BE2C (cell line): Measurements from ENCODE around the gene NRXN3.

Experiments used
- DNase-seq: peaks from one replicate; pipeline ENCODE4 v3.0.0-alpha.2; 2020
- H3K27me3 ChIP-seq: fragments of 250-450 bp; sonication (Bioruptor Pico); 2 replicates; pipeline ENCODE4 v1.5.1; 2020; ENCODE audit warnings: mild to moderate bottlenecking
- H3K36me3 ChIP-seq: fragments of 250-450 bp; sonication (Bioruptor Pico); 2 replicates; pipeline ENCODE4 v1.5.1; 2020; ENCODE audit warnings: mild to moderate bottlenecking
- H3K4me1 ChIP-seq: fragments of 250-450 bp; sonication (Bioruptor Pico); 2 replicates; pipeline ENCODE4 v1.5.1; 2020
- H3K4me3 ChIP-seq: 2 replicates; pipeline ENCODE4 v1.5.1; 2011; ENCODE audit warnings: low read depth, low read length
- H3K9me3 ChIP-seq: fragments of 250-450 bp; sonication (Bioruptor Pico); 2 replicates; pipeline ENCODE4 v1.5.1; 2020
- CTCF ChIP-seq: IDR thresholded peaks from 2 replicates; pipeline ENCODE4 v1.5.1; 2012; ENCODE audit warnings: mild to moderate bottlenecking, low read depth, low read length

The NRXN3 gene

GRCh38 chr14:78307671-78308070 lies 137.5 kb downstream of the NRXN3 start:
- no peak for TF ChIP-seq CTCF
- Histone ChIP-seq H3K36me3 (no peaks in the 10 kb centered on the region), H3K4me3 (no peak overlapping the region), H3K27me3 (no peaks in the 10 kb centered on the region), H3K4me1 (no peaks in the 10 kb centered on the region), H3K9me3 (no peaks in the 10 kb centered on the region)
- DNase-seq, result no peak

- H3K4me3 ChIP-seq, result no peak overlapping the region
- no peak for TF ChIP-seq CTCF
- no peaks in the 10 kb centered on the region for H3K9me3 ChIP-seq
- H3K27me3 ChIP-seq, result no peaks in the 10 kb centered on the region
- DNase-seq, result no peak
- H3K36me3 ChIP-seq, result no peaks in the 10 kb centered on the region
- H3K4me1 ChIP-seq, result no peaks in the 10 kb centered on the region
Observed at GRCh38 chr14:78308079-78308478, 137.9 kb downstream of the NRXN3 start.

- DNase-seq, result no peak
- Histone ChIP-seq H3K27me3 (no peaks in the 10 kb centered on the region), H3K36me3 (no peaks in the 10 kb centered on the region), H3K4me1 (no peaks in the 10 kb centered on the region), H3K4me3 (no peak overlapping the region), H3K9me3 (no peaks in the 10 kb centered on the region)
- no peak for TF ChIP-seq CTCF
Observed at GRCh38 chr14:78310272-78310671, 140.1 kb downstream of the NRXN3 start.

GRCh38 chr14:78313499-78313898 lies 143.3 kb downstream of the NRXN3 start:
- TF ChIP-seq CTCF, result no peak
- Histone ChIP-seq H3K4me3 (no peak overlapping the region), H3K36me3 (no peaks in the 10 kb centered on the region), H3K4me1 (no peaks in the 10 kb centered on the region), H3K9me3 (no peaks in the 10 kb centered on the region), H3K27me3 (no peaks in the 10 kb centered on the region)
- DNase-seq, result no peak

GRCh38 chr14:78314484-78314883 lies 144.3 kb downstream of the NRXN3 start:
- no peaks in the 10 kb centered on the region for H3K9me3 ChIP-seq

GRCh38 chr14:78316052-78316451 lies 145.9 kb downstream of the NRXN3 start:
- DNase-seq, result no peak
- TF ChIP-seq CTCF, result no peak
- Histone ChIP-seq H3K27me3 (no peaks in the 10 kb centered on the region), H3K4me3 (no peak overlapping the region), H3K9me3 (no peaks in the 10 kb centered on the region), H3K4me1 (no peaks in the 10 kb centered on the region), H3K36me3 (no peaks in the 10 kb centered on the region)

More at GRCh38 chr14:78314484-78314883, 144.3 kb downstream of the NRXN3 start:
- Histone ChIP-seq H3K36me3 (no peaks in the 10 kb centered on the region), H3K4me1 (no peaks in the 10 kb centered on the region), H3K4me3 (no peak overlapping the region), H3K27me3 (no peaks in the 10 kb centered on the region)
- TF ChIP-seq CTCF, result no peak
- no peak for DNase-seq
